K562 (cell line): ENCODE measurements around the gene UCHL5. TPM values are rescaled to one million over a fixed set of nuclear protein-coding genes. Genes with fewer than 3 reads are reported as not detected.

Source experiments
- ARID1B ChIP-seq: fragments of 450-650 bp; IDR thresholded peaks from 2 replicates; pipeline ENCODE4 v1.6.1; 2016; ENCODE audit warnings: antibody characterized with exemption, mild to moderate bottlenecking, inconsistent platforms
- CBFA2T2 ChIP-seq: fragments of 450-650 bp; conservative IDR thresholded peaks from 2 replicates; pipeline ENCODE4 v1.6.1; 2017; ENCODE audit warnings: mild to moderate bottlenecking
- CCNT2 ChIP-seq: IDR thresholded peaks from 2 replicates; pipeline ENCODE4 v1.6.1; 2011; ENCODE audit warnings: borderline replicate concordance, low read depth, mild to moderate bottlenecking, moderate library complexity, mixed read lengths, low read length; ENCODE audit not compliant: insufficient read length; ENCODE audit errors: extremely low read depth
- DACH1 ChIP-seq: fragments of 450-650 bp; IDR thresholded peaks from 2 replicates; pipeline ENCODE4 v1.6.1; 2018; ENCODE audit not compliant: partially characterized antibody
- DPF2 ChIP-seq: fragments of 450-650 bp; IDR thresholded peaks from 2 replicates; pipeline ENCODE4 v1.6.1; 2016
- ELF2 ChIP-seq: fragments of 250-450 bp; sonication (Bioruptor Pico); IDR thresholded peaks from 2 replicates; pipeline ENCODE4 v1.5.0; 2021; ENCODE audit warnings: mild to moderate bottlenecking
- ETV1 ChIP-seq: fragments of 450-650 bp; conservative IDR thresholded peaks from 2 replicates; pipeline ENCODE4 v1.6.1; 2016; ENCODE audit warnings: missing genetic modification characterization, control low read depth, low read depth, missing compliant biosample characterization
- NR4A1 ChIP-seq, 2 experiments: fragments of 250-450 bp in 1 of 2; fragments of 450-650 bp in 1 of 2; sonication (Bioruptor Pico) in 1 of 2; IDR thresholded peaks; 2 replicates each; pipeline versions ENCODE4 v1.4.0 to v1.6.1; 2016 to 2020; ENCODE audit warnings: mild to moderate bottlenecking in 2 of 2, missing compliant biosample characterization in 1 of 2, missing genetic modification characterization in 1 of 2, moderate library complexity in 1 of 2
- SOX6 ChIP-seq: fragments of 450-650 bp; IDR thresholded peaks from 2 replicates; pipeline ENCODE4 v1.6.1; 2014; ENCODE audit warnings: mild to moderate bottlenecking
- SPI1 ChIP-seq: IDR thresholded peaks from 2 replicates; pipeline ENCODE4 v1.6.1; 2011; ENCODE audit warnings: low read depth, low read length, control low read depth, borderline replicate concordance
- STAG1 ChIP-seq: sonication (generic); formaldehyde crosslinking; IDR thresholded peaks from 2 replicates; pipeline ENCODE4 v1.5.0; 2020; ENCODE audit warnings: missing genetic modification reagents, borderline replicate concordance
- STAT6 ChIP-seq: sonication (generic); formaldehyde crosslinking; IDR thresholded peaks from 2 replicates; pipeline ENCODE4 v1.8.1; 2023; ENCODE audit warnings: mild to moderate bottlenecking, missing genetic modification reagents
- TAF1 ChIP-seq: IDR thresholded peaks from 2 replicates; pipeline ENCODE4 v1.6.1; 2011; ENCODE audit warnings: mild to moderate bottlenecking, low read length, moderate library complexity; ENCODE audit not compliant: insufficient read depth, control insufficient read depth, severe bottlenecking; ENCODE audit errors: extremely low read depth
- ZKSCAN8 ChIP-seq: fragments of 200-800 bp; sonication (Bioruptor generic); IDR thresholded peaks from 2 replicates; pipeline ENCODE4 v1.6.1; 2016; ENCODE audit warnings: missing genetic modification characterization, missing compliant biosample characterization
- polyA plus RNA-seq, 8 experiments: library from polyadenylated mRNA; depleted of rRNA in 4 of 8; stranded (reverse) in 5 of 8; unstranded in 3 of 8; fragments of >200 nt; fragmentation: Nextera tagmentation in 2 of 8; fragmentation: Illumina TruSeq in 1 of 8; extraction: Ambion mirVana in 2 of 8; extraction: Trizol in 1 of 8; gene quantifications; 2 replicates each; pipeline versions ENCODE4 v1.2.1 to v1.2.3, GENCODE V29; 2011 to 2014; ENCODE audit warnings: inconsistent platforms in 1 of 8, missing spikeins in 1 of 8
- total RNA-seq, 7 experiments: library from RNA; depleted of rRNA in 6 of 7; stranded (reverse); fragments of >200 nt in 6 of 7; fragmentation: Illumina TruSeq in 2 of 7; extraction: Trizol in 2 of 7; gene quantifications; 2 replicates each; pipeline versions ENCODE4 v1.2.1 to v1.2.3, GENCODE V29; 2011 to 2021; ENCODE audit warnings: low replicate concordance in 1 of 7
- TF ChIP-seq, protein P1 (sequence below): fragments of 250-450 bp; sonication (Bioruptor Pico); IDR thresholded peaks from 2 replicates; pipeline ENCODE4 v1.4.0; 2020; ENCODE audit warnings: mild to moderate bottlenecking, moderate library complexity, borderline replicate concordance
- TF ChIP-seq, protein P2 (sequence below): fragments of 200-800 bp; sonication (Bioruptor generic); IDR thresholded peaks from 2 replicates; pipeline ENCODE4 v1.6.1; 2016; ENCODE audit warnings: missing genetic modification characterization, missing compliant biosample characterization

Gene UCHL5
- total and polyA plus RNA-seq, 9 of the 15 experiments (the other 6 are each of a cell fraction or from before 2014, with no cell fraction given), result 61.0 to 206 (median 122) TPM

DNA sequence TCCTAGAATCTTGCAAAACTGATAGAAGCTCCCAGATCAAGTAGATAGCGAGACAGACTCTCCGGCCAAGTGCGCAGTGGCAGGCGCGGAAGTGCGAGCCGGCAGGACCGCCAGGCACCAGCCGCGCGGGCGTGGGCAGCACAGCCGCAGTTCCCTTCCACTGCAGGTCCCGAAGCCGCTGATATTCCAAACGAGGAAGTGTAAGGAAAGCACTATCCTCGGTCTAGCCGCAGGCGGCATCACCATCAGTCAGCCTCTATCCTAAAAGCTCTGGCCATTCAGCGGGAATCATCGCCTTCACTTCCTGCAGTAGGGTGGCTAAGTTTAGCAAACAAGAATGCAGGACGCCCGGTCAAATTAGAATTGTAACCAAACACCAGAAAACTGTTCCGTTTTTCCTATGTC is 45.3 kb upstream of the UCHL5 start (continued):
- TF ChIP-seq DPF2, result 0 out of 2 replicates have a peak, but pooled peaks have one; percentile 16
- 0 out of 2 replicates have a peak, but pooled peaks have one; percentile 21 for TF ChIP-seq NR4A1 (CRISPR knock-in tag; IDR thresholded peaks at IDR 0.05)
- no peak for TF ChIP-seq NR4A1 (tag; IDR thresholded peaks at IDR 0.05)
- TF ChIP-seq CCNT2, result peak; percentile 60
- TF ChIP-seq SOX6, result peak; percentile 35; the same call in 1 of the 2 replicates
- peak; percentile 77; the same call in 1 of the 2 replicates for TF ChIP-seq ELF2 (CRISPR knock-in tag)
- peak; percentile 14; the same call in 1 of the 2 replicates for TF ChIP-seq ARID1B
- TF ChIP-seq, protein P1, sequence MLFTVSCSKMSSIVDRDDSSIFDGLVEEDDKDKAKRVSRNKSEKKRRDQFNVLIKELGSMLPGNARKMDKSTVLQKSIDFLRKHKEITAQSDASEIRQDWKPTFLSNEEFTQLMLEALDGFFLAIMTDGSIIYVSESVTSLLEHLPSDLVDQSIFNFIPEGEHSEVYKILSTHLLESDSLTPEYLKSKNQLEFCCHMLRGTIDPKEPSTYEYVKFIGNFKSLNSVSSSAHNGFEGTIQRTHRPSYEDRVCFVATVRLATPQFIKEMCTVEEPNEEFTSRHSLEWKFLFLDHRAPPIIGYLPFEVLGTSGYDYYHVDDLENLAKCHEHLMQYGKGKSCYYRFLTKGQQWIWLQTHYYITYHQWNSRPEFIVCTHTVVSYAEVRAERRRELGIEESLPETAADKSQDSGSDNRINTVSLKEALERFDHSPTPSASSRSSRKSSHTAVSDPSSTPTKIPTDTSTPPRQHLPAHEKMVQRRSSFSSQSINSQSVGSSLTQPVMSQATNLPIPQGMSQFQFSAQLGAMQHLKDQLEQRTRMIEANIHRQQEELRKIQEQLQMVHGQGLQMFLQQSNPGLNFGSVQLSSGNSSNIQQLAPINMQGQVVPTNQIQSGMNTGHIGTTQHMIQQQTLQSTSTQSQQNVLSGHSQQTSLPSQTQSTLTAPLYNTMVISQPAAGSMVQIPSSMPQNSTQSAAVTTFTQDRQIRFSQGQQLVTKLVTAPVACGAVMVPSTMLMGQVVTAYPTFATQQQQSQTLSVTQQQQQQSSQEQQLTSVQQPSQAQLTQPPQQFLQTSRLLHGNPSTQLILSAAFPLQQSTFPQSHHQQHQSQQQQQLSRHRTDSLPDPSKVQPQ, result no peak
- peak; percentile 21 for TF ChIP-seq TAF1
- peak; percentile 43; the same call in 1 of the 2 replicates for TF ChIP-seq ETV1 (tag)
- TF ChIP-seq ZKSCAN8 (CRISPR knock-in tag), result peak; percentile 94
- peak; percentile 80 for TF ChIP-seq SPI1
- TF ChIP-seq STAG1 (CRISPR knock-in tag), result no peak
- TF ChIP-seq, protein P2, sequence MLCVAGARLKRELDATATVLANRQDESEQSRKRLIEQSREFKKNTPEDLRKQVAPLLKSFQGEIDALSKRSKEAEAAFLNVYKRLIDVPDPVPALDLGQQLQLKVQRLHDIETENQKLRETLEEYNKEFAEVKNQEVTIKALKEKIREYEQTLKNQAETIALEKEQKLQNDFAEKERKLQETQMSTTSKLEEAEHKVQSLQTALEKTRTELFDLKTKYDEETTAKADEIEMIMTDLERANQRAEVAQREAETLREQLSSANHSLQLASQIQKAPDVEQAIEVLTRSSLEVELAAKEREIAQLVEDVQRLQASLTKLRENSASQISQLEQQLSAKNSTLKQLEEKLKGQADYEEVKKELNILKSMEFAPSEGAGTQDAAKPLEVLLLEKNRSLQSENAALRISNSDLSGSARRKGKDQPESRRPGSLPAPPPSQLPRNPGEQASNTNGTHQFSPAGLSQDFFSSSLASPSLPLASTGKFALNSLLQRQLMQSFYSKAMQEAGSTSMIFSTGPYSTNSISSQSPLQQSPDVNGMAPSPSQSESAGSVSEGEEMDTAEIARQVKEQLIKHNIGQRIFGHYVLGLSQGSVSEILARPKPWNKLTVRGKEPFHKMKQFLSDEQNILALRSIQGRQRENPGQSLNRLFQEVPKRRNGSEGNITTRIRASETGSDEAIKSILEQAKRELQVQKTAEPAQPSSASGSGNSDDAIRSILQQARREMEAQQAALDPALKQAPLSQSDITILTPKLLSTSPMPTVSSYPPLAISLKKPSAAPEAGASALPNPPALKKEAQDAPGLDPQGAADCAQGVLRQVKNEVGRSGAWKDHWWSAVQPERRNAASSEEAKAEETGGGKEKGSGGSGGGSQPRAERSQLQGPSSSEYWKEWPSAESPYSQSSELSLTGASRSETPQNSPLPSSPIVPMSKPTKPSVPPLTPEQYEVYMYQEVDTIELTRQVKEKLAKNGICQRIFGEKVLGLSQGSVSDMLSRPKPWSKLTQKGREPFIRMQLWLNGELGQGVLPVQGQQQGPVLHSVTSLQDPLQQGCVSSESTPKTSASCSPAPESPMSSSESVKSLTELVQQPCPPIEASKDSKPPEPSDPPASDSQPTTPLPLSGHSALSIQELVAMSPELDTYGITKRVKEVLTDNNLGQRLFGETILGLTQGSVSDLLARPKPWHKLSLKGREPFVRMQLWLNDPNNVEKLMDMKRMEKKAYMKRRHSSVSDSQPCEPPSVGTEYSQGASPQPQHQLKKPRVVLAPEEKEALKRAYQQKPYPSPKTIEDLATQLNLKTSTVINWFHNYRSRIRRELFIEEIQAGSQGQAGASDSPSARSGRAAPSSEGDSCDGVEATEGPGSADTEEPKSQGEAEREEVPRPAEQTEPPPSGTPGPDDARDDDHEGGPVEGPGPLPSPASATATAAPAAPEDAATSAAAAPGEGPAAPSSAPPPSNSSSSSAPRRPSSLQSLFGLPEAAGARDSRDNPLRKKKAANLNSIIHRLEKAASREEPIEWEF (CRISPR knock-in tag), result no peak
- peak; percentile 28; the same call in 1 of the 2 replicates for TF ChIP-seq STAT6
- TF ChIP-seq CBFA2T2, result no peak
- peak; percentile 6 for TF ChIP-seq DACH1
